IPS-NIHi11 (cell line): ENCODE measurements around the gene RUNX2.

Experiments used
- DNase-seq: peaks from one replicate; pipeline ENCODE4 v3.0.0; 2012; ENCODE audit warnings: mixed read lengths, low spot score

RUNX2 gene

DNA sequence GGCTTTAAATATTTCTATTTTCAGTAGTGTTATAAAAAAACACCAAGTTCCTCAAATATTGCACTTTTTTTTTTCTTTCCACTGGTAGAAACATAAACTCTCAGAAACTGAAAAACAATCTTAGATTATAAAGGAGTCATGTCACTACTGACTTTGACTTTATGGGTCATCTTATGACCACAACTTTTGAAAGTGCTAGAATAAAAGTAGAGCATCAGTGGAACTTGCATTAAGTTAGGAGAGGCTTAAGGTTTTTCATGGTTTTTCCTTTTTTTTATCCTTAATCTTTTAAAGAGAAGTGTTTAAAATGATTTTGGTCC, 106.2 kb downstream of the RUNX2 start:
- DNase-seq: no peak

DNA sequence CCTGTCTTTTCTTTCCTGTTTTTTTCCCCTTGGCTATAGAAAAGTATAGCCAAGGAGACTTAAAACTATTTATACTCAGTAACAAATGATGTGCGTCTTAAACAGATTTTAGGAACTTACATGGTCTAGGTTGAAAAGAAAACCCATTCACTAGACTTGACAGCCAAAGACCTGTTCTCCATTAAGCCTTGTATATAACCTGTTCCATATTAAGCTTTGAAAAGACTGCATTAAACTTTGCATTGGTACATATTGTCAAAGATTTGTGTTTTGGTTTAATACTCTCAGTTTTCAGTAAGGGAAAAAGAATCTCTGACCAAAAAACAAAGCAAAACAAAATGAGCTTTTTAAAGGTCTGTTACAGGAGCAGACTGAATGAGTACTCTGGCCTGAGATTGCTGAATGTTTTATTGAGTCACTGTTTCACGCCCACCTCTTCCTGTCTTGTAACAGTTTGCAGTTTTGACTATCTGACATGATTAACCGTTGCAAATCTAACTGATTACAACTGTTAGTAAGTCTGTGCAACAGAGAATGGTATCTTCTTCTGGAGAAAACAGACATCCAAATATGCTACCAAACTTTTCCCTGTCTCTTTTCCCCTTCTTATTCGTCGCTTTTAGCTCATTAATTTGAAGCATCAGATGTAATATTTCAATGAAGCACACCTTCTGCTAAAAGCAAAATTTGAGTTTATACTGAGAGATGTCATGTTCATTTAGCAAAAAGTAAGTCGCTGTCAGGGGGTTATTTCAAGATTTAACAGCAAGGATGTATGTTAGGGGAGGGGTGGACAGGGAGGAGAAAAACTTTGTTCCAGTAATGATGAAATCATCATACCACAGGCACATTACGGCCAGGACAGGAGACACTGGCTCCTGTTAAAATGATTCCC, 108.7 kb downstream of the RUNX2 start:
- no peak for DNase-seq

DNA sequence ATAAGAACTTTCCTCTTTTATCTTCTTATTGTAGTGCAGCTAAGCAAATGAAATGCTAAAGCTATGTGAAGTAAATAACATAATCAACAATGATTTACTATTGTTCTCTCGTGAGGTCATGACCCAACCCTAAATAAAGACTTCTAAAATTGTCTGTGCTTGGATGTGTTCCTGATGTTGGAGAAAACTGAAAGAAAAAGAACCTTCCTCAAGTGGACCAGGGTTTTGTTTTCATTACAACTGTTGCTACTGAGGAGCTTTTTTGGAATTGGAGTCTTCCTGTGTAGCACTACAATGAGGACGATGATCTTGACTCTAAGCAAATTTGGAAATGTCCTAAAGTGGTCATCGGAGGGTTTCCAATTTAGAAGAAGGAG, 109.3 kb downstream of the RUNX2 start:
- DNase-seq: no peak

DNA sequence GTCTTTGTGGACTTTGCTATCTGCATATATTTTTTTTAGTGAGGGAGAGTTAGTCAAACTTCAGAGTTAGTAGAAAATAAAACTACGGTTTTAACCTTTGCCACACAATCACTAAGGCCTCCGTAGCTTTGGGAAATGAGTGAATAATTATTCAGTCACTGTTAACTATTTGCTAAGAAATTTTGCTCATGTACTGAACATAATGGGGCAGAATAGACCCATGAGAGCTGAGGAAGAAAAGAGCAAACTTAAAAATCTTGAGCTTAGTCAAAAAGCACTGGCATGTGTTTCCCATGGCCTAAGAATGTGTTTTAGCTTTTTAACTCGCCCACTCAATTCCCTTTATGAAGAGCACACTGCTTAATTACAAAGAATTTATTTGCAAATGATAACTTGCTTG, 110.0 kb downstream of the RUNX2 start:
- no peak for DNase-seq

DNA sequence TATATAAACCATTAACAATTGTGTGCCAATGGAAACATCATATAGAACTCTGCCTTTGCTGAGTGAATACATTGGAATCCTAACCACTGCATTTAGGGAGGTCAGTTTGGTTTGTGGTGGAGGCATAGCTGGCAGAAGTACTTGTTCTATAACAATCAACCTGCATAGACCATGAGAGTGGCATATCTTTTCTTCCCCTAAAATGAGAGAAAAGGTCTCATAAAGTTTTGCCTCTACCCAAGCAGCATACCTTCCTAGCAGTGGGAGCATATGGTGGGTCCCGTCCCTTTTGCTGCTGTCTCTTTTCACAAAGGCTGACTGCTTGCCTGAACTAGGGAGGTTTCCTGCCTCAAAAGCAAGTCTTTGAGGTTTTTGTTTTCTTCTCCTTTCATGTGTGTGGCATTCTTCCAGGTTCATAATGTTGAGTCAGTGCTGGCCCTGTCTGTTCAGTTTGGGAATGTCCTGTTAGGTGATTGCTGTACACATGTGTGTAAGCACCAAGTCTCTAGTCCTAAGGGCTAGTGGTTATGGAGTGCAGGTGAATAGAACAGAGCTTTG, 110.8 kb downstream of the RUNX2 start:
- no peak for DNase-seq

DNA sequence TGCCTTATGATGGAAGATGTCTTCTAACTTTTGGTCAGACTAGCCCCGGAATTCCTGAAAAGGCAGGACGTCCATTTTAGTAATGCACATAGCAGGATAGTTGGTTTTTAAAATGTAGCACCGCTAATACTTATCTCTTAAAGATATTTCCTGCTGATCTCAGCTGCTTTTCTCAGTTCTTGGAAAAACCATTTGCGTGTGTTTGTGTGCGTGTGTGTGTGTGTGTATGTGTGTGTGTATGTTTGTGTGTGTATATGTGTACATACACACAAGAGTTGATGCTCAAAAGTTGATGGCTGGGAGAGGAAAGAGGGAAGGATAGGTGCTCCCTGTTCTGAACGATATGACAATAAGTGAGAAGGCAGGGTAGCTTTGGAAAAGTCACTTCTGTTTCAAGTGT, 111.3 kb downstream of the RUNX2 start:
- no peak for DNase-seq

DNA sequence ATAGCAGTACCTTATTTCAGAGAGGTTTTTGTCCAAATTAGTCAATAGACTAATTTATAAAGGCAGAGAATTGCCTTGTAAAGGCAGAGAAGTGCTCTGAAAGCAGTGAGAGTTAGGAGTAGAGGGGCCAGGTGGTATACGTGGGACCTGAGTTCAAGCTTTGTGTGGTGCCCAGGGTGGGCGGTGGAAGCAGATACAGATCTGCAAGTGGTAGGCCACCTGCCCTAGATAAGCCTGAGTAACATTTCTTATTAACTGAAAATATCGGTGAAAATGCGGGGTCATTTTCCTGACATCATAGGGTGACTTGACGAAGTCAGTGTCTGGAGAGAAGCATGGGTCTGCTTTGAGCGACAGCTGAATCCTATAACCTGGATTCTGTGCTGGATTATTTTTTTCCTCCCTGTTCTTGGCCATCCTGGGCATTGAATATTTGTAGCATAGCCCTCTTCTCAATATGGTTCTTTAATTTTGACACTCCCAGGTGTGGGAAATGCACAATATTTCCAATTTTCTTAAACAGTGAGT, 111.8 kb downstream of the RUNX2 start:
- no peak for DNase-seq

DNA sequence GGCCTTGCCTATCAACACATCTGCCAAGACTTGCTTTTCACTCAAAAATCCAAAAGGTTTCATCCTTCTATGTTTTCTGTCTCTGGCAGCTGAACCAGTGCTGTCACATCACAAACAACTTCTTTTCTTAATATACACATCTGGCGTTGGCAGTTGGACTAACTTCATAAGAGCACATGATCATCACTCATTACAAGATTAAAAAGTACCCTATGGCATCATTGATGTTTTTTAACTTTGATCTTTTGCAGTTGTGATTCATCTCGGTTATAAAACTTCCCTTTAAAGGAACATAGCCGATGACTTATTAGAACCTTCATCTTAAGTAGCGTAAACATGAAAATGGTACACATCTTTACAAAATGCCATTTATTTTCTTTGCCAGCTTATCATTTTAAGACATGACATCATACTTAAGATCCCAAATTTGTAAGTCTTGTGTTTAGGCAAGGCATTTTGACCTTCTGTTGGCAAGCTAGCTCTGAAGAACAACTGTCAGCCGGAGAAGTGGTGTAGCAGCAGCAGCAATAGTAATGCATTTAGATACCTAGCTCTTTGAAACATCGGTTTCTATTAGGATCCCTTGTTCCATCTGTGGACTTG, 113.8 kb downstream of the RUNX2 start:
- DNase-seq: no peak

DNA sequence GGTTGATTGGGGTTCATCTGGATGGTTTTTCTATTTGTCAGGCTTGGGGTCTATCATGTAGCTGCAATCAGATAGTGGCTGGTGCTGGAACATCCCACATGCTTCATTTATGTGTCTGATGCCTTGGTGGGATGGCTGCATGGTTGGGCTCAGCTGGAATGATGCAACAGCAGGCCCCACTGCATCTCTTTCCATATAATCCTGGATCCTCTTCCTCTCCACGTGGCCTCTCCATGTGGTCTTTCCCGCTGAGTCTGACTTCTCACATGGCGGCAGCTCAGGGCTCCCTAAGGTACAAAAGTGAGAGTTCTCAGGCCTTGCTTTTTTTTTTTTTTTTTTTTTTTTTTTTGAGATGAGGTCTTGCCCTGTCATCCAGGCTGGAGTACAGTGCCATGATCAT, 114.6 kb downstream of the RUNX2 start:
- no peak for DNase-seq

DNA sequence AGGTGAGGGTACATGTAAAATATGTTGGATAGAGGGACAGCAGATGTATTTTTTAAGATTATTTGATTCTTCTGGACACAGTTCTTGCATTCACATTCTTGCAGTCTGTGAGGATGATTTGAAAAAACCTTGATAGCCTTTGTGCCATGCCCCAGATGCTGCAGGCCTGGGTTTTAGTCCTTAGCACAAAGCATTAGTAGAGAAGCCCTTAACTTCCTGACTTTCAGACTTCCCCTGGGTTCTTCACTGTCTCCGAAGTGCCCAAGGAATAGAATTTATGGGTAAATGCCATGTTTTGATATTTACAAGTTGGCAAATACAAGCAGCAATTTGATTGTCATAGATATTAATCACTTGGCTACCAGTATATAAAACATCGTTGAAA, 117.2 kb downstream of the RUNX2 start:
- DNase-seq: no peak

DNA sequence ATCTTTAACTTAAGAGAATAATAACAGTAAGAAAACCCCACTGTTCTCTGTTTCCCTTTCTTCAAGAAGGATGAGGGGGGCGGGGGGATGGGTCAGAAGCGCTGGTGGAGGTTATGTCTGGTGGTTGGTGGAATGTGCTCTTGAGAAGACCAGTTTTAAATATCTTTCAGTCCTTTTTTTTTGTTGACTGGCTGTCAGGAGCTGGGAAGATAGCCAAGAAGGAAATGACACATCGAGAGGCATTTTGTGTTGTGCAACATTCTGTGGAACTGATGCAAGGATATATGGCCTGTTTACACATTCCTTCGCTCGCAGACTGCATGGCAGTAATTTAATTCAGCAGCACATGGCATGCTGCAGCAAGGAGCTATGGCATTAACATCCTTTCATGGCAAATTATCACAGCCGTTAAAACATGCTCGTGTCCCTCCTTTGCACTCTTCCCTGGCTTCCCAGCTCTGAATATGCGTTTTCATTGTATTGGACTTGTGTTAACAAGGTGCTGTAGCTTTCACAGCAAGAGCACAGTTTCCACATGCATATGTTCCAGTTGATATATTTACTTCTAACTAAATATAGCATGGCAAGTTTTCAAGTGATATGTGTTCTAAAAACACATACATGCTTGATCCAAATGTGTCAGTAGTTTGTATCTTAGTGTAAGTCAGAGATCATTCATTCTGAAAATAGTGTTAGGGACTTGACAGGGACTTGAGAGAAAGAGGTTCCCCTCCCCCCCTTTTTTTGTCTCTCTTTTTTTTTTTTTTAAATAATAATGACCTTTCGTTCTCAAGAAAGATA, 117.8 kb downstream of the RUNX2 start:
- DNase-seq: peak; percentile 55

DNA sequence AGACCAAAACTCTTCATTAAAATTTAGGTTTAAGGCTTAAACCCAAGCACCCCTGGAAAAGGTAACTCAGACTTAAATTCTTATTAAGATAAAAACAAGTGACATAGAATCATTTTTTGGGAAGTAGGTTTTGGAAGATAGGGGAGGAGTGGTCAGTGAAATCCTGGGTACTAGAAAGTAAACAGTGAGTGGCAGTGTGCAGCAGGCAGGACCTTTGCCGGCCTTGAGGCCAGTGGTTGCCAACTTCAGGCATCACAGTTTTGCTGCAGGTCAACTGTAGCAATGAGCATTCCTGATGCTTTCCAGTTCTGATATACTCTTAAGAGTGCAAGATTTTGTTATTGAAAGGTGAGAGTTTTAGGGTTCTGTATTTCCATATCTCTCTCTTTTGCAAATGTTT, 118.9 kb downstream of the RUNX2 start:
- no peak for DNase-seq

DNA sequence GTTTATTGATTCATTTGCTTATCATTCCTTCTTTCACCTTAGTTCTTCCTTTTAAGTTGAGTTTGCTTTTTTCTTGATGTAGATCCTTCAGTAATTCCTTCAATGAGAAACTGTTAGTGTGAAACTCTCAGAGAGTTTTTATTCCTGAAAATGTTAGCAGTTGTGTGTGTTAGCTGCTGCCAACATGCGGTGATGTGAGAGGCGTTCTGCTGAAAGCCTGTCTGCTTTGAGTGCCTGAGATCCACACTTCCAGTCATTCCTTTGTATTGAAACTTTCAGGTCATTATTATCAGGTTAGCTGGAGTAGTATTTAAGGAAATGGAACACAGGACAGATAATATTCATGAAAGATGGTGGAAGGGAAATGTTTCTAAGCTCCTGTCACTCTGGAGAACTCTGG, 119.6 kb downstream of the RUNX2 start:
- DNase-seq: no peak

DNA sequence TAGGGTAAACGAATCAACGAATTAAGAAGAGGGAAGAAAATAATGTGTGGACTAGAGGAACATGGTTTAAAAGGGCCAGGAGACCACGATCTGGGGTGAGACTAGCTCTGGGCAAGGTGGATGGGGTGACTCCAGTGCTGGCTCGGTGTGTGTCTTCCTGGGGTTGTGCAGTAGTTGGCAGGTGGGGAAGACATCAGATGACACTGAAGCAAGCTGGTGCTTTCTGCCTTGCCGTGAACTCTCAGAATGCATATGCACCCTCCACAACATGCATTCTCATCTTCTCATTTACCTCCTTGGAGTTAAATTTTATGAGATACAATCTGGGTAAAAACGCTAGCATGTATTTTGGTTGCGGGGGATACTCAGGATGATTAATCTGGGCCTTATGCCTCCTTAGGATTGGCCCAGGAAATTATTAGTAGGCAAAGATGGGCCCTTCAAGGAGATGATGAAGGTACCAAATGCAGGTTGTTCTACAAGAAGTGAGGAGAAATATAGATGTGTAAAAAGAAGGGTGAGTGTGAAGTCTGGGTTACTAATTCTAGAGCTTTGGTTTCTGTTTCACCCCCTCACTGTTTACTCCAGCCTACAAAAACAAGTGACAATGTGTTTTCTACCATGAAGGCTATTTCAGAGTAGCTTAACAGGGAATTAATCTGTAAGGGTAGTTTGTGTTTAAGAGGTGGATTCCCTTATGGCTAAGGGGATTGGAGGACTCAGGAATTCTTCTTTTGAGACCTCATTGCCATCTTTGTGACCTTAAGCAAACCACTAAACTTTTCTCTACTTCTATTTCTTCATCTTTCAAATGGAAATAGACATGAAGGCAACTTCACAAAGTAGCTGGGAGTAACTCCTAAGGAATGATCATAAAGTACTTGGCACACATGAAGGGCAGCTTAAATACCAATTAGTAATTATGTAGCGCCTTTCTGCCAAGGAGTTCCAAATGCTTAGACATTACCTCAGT, 120.6 kb downstream of the RUNX2 start:
- no peak for DNase-seq

DNA sequence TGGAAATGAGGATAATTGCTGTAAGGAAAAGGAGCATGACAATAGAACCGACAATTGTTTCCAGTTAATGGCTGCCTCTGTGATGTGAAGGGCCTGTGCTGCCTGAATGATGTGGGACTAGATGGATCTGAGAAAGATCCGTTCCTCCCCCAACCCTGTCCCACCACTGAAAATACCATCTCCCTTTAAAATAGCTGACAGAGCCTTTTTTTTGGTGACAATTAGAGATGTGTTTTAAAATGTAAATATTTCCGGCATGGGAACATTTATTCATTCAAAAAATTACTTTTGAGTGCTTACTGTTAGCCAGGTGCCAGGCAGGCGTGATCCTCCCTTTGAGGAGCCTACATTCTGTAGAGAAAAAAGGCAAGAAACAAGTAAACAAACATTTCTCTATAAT, 122.0 kb downstream of the RUNX2 start:
- DNase-seq: no peak

DNA sequence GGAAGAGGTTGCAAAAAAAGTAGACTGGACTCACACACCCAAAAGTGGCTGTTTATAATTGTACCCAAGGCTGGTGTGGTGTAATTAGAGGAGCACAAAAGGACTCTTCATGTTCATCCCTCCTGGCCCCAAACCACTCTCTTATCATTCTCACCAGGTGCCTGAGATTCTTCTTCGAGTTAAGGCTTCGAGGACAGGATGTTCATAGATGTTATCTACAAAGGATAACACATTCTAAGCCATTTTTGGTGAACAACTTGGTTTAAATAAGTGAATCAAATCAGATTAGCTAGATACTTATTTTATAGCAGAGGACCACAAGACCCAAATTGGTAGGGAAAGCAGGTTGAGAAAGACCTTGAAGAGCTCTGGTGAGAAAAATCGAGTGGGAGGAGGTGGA, 122.7 kb downstream of the RUNX2 start:
- no peak for DNase-seq

DNA sequence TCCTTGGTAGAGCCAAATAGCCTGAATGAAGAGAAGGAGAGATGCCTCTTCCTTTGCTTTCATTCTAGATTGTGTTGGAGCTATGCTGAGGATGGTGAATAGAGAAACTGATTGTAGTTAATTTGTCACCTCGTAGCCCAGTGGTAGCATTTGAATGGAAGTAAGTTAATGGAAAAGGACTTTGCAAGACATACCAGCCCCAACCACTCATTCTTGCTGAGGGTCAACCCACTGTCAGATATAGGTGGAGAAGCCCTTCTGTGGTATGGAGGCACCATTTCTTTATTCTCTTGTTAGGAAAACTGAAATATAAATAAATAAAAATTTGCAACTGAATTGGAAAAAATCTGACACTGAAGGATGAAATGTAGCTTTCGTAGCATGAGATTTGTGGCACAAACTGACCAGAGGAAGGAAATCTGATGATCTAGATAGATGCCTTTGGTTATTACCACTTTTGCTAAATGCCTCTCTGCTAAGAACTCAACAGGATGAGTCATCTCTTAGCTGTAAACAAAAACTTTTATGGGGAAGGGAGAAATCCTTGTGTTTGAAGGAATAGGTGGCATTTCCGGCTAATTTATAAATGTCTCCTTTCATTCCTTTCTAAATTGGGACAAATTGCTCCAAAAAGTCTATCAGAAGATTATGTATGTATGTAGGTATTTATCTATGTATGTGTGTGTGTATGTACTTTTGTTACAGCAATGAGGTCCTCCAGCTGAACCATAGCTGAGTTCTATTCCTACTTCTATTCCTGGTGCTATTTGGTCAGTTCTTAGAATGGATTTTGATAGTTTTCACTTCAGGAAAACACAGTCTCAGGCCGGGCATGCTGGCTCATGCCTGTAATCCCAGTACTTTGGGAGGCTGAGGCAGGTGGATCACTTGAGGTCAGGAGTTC, 126.1 kb downstream of the RUNX2 start:
- DNase-seq: no peak

DNA sequence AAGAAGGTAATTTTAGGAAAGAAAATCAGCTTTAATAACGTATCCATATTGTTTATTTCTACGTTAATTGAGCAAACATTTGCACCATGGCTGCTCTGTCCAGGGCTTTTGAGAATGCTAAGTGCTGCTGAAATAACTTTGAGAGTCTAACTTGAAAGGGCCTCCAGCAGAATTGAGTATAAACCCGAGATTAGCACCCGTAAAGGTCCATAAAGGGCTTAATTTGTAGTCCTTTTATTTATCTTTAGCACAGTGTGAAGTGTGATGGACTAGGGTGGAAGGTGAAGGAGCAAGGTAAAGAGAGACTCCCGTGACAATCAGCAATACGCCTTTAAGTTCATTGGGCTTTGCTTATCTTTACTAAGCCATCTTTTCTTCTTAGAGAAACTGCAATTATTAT, 127.3 kb downstream of the RUNX2 start:
- no peak for DNase-seq

DNA sequence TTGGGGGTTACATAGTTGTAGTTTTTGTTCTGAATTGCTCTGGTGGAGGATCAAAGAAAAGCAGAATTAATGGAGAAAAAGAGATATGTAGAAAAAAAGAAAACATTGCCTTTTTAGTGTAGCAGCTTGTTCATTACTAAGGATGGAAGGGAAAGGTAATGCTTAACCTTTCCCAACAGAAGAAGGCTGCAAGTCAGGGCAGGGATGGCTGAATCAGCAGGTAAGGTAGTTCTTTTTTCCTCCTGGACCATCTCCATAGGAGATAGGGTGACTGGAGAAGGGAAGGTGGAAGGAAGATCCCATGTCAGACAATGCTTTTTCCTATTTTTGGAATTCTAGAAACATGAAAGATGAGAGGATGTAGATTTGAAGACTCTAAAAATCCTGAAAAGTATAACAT, 129.0 kb downstream of the RUNX2 start:
- no peak for DNase-seq

DNA sequence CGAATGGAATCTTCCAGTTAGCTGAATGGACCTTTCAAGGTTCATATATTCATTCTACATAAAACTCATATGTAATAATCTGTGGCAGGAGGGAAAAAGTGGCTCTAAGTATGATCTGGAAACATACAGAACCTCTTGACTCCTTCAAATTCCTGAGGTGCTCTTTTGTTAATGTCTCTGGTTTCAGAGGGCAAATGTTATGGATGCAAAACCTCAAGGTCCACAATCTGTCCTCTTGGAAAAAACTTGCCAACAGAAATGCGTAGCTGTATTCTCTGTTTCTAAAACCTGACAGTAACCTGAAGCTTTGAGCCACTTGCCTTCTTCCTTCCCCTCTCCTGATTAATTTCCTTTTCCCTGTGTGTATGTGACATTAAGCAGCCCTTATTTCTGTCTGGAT, 130.5 kb downstream of the RUNX2 start:
- no peak for DNase-seq
